MCF 10A (cell line): ENCODE data around the gene KCNT1. TPM values are rescaled to one million over a fixed set of nuclear protein-coding genes. Genes with fewer than 3 reads are reported as not detected.

ENCODE experiments used
- BruUV-seq: library from RNA; stranded (reverse); fragments of 400-500 nt; replicated peaks from 2 replicates; lab custom pipeline; 2021; lab: Mats Ljungman, UMichigan
- CTCF ChIA-PET: fragments of 300-600 bp; sonication (Branson Sonifier 250); formaldehyde crosslinking; extraction: SDS; loops from one replicate; lab custom pipeline; 2021; ENCODE audit warnings: antibody characterized with exemption, inconsistent platforms; lab: Yijun Ruan, JAX
- POLR2A ChIA-PET: fragments of 300-600, 350-650 bp; sonication (Branson Sonifier 250); formaldehyde crosslinking; extraction: SDS; loops from one replicate; lab custom pipeline; 2020; ENCODE audit warnings: antibody characterized with exemption, inconsistent platforms; lab: Yijun Ruan, JAX
- DNase-seq: peaks from one replicate; pipeline ENCODE4 v3.0.0-alpha.2; 2018; ENCODE audit not compliant: unreplicated experiment
- H3K27ac Mint-ChIP-seq: one replicate; pipeline ENCODE4 v1.8.0; 2022; ENCODE audit warnings: mild to moderate bottlenecking, low read depth, mixed read lengths; ENCODE audit not compliant: unreplicated experiment
- H3K27me3 Mint-ChIP-seq: one replicate; pipeline ENCODE4 v1.8.0; 2022; ENCODE audit warnings: mixed read lengths; ENCODE audit not compliant: insufficient read depth, unreplicated experiment
- H3K36me3 Mint-ChIP-seq: one replicate; pipeline ENCODE4 v1.8.0; 2022; ENCODE audit warnings: mild to moderate bottlenecking, moderate library complexity, mixed read lengths; ENCODE audit not compliant: insufficient read depth, unreplicated experiment
- H3K4me1 Mint-ChIP-seq: one replicate; pipeline ENCODE4 v1.8.0; 2022; ENCODE audit warnings: mixed read lengths; ENCODE audit not compliant: insufficient read depth, unreplicated experiment
- H3K4me3 Mint-ChIP-seq: one replicate; pipeline ENCODE4 v1.8.0; 2022; ENCODE audit warnings: mild to moderate bottlenecking, moderate library complexity, mixed read lengths; ENCODE audit not compliant: unreplicated experiment
- H3K9me3 Mint-ChIP-seq: one replicate; pipeline ENCODE4 v1.8.0; 2022; ENCODE audit warnings: mixed read lengths; ENCODE audit not compliant: unreplicated experiment
- CTCF ChIP-seq: fragments of 200-600 bp; IDR thresholded peaks from one replicate; pipeline ENCODE4 v1.8.0; 2022; ENCODE audit warnings: antibody characterized with exemption, mild to moderate bottlenecking; ENCODE audit not compliant: unreplicated experiment
- intact Hi-C: fragments of 100-400 bp; cut with micrococcal nuclease; formaldehyde crosslinking; loops from 2 replicates; pipeline ENCODE4 v1.14.1; 2022
- total RNA-seq: library from RNA; stranded (reverse); gene quantifications from 2 replicates; pipeline ENCODE4 v1.2.3, GENCODE V29; 2022

KCNT1 gene
- total RNA-seq, 1 experiment from 2014 or later: not detected

GRCh38 chr9:135796784-135797485, 95.0 kb downstream of the KCNT1 start:
- Mint-ChIP-seq H3K27me3 (peaks cover 31% of the 10 kb centered on the region), H3K36me3 (no peaks in the 10 kb centered on the region), H3K9me3 (no peaks in the 10 kb centered on the region), H3K4me3 (no peak overlapping the region), H3K27ac (no peak overlapping the region), H3K4me1 (no peaks in the 10 kb centered on the region)
- intact Hi-C loops: no loop called here
- ChIA-PET POLR2A (no interaction called here), CTCF (no interaction called here)
- DNase-seq: no peak
- no TSS peak for BruUV-seq
- no peak for TF ChIP-seq CTCF

DNA sequence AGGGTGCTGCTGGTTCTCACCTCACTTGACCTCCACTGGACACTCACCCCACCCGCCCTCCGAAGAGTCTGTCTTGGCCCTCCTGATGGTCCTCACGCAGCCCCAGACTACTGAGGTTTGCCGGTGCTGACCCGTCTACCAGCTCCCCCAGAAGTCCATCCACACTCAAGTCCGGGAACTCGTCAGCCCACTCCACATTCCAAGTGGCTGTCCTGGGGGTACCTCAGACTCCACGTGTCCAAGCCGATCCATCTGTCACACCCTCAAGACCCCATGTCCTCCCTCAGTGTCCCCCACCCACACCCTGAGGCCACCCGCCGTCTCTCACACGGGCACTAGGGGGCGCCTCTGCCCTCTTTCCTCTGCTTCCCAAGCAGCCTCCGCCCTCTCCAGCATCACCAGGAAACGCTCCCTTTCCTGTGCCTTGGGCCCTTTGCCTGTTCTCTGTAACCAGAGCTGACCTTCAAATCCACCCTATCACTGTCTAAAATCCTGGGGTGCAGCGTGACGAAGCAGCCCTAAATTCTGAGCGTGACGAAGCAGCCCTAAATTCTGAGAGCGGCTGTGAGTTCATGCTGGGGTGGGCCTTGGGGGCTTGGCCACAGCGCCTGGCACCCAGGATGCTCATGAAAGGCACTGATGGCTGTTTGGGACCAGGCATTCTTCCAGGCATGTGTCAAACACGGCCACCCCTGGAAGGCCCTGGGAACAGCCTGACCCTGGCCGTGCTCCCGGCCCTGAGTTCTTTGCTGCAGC, 95.7 kb downstream of the KCNT1 start:
- no peaks in the 10 kb centered on the region for H3K9me3 Mint-ChIP-seq
- peak; percentile 67 for TF ChIP-seq CTCF
- peak; percentile 52 for DNase-seq
- H3K27me3 Mint-ChIP-seq: peaks cover 31% of the 10 kb centered on the region
- ChIA-PET POLR2A (no interaction called here), CTCF (no interaction called here)
- H3K27ac Mint-ChIP-seq: no peak overlapping the region
- intact Hi-C loops: no loop called here
- H3K4me1 Mint-ChIP-seq: no peaks in the 10 kb centered on the region
- H3K4me3 Mint-ChIP-seq: no peak overlapping the region
- no TSS peak for BruUV-seq
- no peaks in the 10 kb centered on the region for H3K36me3 Mint-ChIP-seq

DNA sequence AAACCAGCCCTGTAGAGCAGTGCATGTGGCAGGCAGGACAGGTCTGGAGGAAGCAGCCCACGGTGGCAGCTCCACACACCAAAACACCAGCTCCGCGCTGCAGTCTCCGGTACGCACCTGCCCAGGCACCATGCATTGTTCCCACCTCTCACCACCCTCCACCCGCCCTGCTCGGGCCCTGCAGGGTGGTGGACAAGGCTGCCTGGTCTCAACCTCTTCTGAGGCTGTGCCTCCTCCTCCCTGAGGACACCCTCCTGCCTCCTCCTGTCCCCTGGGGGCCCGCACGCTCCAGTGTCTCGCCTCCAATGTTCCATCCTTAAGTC, 96.2 kb downstream of the KCNT1 start:
- CTCF ChIA-PET: interaction anchor here (0.5 to 0.6 kb wide), 2 partner anchors 200 to 917 kb away, joined by 3 to 4 read pairs; partner anchors contain the start of gene FCN2
- TF ChIP-seq CTCF: no peak
- intact Hi-C loops: no loop called here
- Mint-ChIP-seq H3K4me1 (no peaks in the 10 kb centered on the region), H3K27me3 (peaks cover 31% of the 10 kb centered on the region), H3K27ac (no peak overlapping the region), H3K9me3 (no peaks in the 10 kb centered on the region), H3K36me3 (no peaks in the 10 kb centered on the region), H3K4me3 (no peak overlapping the region)
- BruUV-seq: no TSS peak
- POLR2A ChIA-PET: no interaction called here
- no peak for DNase-seq

- no peaks in the 10 kb centered on the region for H3K9me3 Mint-ChIP-seq
- no peak overlapping the region for H3K4me3 Mint-ChIP-seq
- ChIA-PET POLR2A (no interaction called here), CTCF (interaction anchor here (0.6 kb wide), 1 partner anchor 297 kb away, joined by 3 read pairs; no protein-coding TSS in a partner anchor)
- TF ChIP-seq CTCF: no peak
- DNase-seq: no peak
- no peaks in the 10 kb centered on the region for H3K36me3 Mint-ChIP-seq
- no TSS peak for BruUV-seq
- H3K27ac Mint-ChIP-seq: no peak overlapping the region
- peaks cover 29% of the 10 kb centered on the region for H3K27me3 Mint-ChIP-seq
- no peaks in the 10 kb centered on the region for H3K4me1 Mint-ChIP-seq
- intact Hi-C loops: no loop called here
Measured at GRCh38 chr9:135799261-135799660, 97.3 kb downstream of the KCNT1 start.
